HG03342 (cell line): ENCODE measurements around the gene TMPRSS2.

Experiments
- ATAC-seq: cut with Tn5 transposase; IDR thresholded peaks from one replicate; pipeline ENCODE4 v1.9.1; 2021; ENCODE audit warnings: mild to moderate bottlenecking, moderate library complexity; ENCODE audit not compliant: unreplicated experiment

The TMPRSS2 gene

GRCh38 chr21:41451753-41452676 lies 55.9 kb downstream of the TMPRSS2 start:
- ATAC-seq, result no peak

- no peak for ATAC-seq
Measured at GRCh38 chr21:41449613-41450012, 58.3 kb downstream of the TMPRSS2 start.

DNA sequence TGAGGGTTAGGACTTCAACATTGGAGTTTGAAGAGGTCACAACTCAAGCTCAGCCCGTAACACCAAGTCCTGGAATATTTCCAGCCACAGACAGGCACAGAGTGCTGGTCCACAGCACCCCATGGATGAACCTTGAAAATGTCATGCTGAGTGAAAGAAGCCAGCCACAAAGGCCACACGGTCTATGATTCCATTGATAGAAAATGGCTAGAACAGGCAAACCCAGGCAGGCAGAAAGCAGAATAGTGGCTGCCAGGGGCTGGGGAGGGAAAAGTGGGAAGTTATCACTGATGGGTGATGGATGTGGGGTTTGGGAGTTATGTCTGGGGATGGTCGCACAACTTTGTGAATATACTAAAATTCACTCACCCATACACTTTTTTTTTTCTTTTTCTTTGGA lies 60.6 kb downstream of the TMPRSS2 start:
- ATAC-seq, result no peak

- ATAC-seq, result no peak
Measured at GRCh38 chr21:41446586-41446985, 61.4 kb downstream of the TMPRSS2 start.

DNA sequence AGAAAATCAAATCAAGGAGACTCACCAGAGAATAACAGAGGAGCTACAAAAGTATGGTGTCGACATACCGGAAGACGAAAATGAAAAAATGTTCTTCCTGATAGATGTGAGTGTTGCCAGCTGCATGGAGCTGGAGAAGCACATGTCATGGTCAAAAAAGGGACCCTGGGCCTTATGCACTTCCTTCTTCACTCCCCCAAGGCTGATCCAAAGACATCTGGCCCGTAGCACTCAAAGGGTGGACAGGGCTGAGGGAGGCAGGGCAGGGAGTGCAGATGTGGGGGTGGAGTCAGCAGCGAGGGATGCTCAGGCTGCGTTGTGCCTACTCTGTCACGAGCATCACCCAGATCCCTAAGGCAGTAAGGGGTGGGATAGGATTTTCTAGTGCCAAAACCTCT lies 62.5 kb downstream of the TMPRSS2 start:
- no peak for ATAC-seq

GRCh38 chr21:41444703-41445464 lies 63.1 kb downstream of the TMPRSS2 start:
- ATAC-seq, result no peak

DNA sequence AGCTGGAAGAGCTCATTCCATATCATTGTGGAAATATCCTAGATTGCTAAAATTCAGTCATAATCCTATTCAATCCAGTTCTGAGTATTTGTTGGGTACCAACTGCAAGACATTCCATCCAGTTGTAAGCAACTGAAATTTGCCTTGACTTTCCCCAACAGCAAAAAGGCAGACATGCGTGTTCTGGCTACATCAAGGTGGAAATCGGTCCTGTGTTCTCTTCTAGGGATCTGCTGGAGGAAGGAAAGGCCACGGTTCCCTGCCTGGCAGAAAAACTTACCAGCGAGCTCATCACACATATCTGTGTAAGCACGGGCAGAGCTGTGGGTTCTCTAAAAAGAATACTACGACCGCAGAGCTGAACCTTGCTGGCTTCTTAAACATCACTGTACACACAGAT lies 64.4 kb downstream of the TMPRSS2 start:
- no peak for ATAC-seq

GRCh38 chr21:41442481-41443186 lies 65.3 kb downstream of the TMPRSS2 start:
- no peak for ATAC-seq

DNA sequence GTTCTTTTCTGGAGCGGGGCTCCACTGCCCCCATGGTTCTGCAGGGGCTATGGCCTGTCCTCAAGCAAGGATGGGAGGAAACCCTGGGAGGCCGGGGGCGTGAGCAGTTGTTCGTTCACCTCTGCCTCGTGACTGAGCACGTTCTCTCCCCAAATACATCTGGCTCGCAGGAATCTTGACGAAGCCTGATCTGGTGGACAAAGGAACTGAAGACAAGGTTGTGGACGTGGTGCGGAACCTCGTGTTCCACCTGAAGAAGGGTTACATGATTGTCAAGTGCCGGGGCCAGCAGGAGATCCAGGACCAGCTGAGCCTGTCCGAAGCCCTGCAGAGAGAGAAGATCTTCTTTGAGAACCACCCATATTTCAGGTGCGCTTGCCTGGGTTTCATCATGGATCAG lies 66.4 kb downstream of the TMPRSS2 start:
- ATAC-seq, result no peak

DNA sequence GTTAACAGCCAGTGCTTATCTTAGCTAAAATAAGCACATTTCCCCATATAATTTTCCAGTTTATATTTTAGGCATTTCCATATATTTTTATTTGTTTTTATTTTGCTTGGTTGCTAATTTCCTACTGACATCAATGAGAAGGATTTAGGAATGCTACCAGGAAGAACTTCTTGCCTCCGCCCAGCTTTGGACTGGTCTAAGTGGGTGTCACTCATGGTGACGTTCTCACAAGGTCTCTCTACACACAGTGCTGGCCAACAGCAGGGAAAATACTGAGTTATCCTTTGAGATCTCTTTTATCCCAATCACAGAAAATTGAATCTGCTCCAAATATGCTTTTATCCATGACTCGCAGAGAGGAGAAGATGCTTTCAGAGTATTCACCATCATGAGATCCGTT lies 68.7 kb downstream of the TMPRSS2 start:
- no peak for ATAC-seq

- ATAC-seq, result no peak
Measured at GRCh38 chr21:41438425-41439113, 69.4 kb downstream of the TMPRSS2 start.

DNA sequence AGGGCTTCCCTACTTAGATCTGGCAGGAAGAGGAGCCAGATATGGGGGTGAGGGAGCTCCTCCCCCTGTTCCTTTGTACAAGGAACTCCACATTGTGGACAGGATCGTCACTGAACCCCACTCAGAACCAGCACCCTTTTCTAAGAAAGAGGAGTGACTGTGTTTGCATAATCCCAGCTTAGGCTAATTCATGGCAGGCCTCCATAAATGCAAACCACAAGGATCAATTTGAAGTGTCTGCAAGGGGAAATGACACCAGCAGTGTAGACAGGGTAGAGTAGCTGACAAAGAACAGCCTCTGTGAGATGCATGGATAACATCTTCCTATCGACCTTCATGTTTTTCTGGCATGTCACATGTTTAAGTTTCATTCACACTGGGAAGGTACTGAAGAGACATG lies 70.2 kb downstream of the TMPRSS2 start:
- ATAC-seq, result no peak

- ATAC-seq, result no peak
Measured at GRCh38 chr21:41435706-41436105, 72.3 kb downstream of the TMPRSS2 start.

- no peak for ATAC-seq
Measured at GRCh38 chr21:41433566-41433965, 74.4 kb downstream of the TMPRSS2 start.

DNA sequence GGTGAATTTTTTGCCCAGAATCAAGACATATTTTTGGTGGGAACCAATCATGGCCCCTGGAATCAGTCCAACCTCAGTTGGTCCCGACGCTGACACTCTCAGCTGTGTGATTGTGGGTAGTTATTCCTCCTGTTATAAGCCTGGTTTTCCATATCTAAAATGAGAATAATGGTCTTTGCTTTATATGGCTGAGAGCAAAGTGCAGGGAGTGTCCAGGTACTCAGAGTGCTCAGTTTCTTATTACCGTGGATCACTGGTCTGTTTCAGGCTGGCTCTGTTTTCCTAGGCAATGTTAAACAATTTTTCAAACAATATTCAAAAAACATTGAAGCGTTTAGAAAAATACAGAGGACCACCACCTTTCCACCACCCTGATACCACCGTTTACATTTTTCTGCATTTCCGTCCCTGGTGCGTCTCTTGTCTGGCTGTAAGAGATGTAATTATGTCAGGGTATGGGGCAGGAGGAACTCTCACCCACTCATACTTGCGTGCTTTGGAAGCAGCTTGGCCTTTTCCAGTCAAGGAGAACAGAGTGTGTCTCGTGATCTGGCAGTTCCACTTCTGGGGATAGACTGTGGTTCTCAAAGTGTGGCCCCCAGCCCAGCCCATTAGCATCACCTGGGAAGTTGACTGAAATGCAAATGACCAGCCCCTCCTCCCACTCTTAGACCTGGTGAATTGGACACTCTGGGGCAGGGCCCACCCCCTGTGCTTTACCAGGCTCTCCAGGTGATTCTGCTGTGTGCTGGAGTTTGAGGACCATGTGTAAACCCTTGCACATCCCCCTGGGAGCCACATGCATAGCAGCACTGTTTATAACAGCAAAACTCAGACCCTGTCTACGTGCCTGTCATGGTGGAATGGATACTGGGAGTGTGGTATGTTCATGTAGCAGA lies 75.1 kb downstream of the TMPRSS2 start:
- no peak for ATAC-seq

DNA sequence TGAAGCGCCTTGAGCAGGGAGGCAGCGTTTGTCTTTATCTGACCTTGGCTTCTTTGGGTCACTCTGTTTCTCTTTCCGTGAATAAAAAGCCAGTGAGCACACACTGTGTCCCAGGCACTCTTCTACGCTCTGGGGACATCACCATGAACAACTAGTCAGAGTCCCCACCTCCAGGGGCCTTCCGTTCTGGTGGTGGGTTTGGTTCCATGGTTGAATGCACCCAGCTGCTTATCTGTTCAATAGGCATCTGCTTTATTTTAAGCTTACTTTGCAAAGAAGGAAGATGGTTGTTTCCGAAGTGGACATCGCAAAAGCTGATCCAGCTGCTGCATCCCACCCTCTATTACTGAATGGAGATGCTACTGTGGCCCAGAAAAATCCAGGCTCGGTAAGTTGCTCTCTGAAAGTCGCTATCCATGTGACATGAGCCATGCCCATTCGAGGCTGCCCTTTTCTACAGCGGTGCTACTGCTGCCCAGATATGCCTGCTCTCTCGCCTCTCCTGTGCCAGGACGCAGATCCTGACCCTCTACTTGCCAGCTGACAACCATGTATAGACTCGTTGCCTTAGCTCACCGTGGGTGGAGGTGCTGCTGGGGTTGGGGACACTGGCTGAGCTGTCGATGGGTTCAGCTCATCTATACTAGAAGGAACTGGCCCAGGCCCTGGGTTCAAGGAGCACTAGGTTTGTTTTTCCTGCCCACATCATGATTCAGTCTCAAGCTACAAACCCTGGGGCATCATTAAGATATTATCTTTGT lies 76.0 kb downstream of the TMPRSS2 start:
- peak; percentile 52 for ATAC-seq

DNA sequence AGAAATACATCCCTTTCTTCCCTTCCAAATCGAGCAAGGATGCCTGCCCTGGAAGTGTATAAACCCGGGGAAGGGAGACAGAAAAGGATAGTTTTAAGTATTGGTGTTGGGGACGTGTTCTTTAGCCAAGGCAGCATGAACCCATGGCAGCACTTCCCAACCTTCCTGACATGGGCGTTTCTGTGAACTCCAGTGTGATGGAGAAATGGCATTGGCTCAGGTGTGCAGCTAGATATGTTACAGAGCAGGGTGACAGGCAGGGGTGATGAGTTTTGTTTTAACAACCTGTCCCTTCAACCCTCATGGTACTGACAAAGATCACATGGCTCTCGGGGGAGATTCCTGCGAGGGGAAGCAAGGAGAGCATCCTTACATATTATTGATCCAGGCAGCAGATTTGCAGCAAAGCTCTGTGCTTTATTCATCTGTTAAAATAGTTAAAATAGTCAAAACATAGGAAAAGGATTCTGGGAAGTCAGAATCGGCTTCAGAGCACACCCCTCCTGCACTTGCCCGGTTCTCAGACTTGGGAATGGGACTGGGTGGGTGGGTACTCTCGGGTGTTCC lies 78.0 kb downstream of the TMPRSS2 start:
- no peak for ATAC-seq

DNA sequence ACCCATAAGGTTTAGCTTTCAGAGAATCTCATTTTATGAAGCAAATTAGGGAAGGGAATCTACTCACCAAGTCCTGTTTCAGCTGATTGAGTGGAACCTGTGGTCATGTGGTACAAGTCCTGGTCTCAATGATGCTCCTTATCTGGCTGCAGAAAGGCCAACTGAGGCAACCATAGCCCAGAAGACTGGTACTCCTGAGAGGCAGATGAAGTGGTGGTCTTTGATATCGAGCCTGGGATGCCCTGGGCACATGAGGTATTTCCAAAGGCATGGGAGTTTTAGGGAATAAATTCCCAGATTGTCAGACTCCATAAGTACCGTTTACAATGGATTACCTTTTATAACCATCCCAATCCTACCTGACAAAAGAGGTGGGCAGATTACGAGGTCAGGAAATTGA lies 78.7 kb downstream of the TMPRSS2 start:
- no peak for ATAC-seq

GRCh38 chr21:41428847-41429246 lies 79.1 kb downstream of the TMPRSS2 start:
- no peak for ATAC-seq
